CD14-positive monocyte (primary cell): ENCODE measurements around the gene ARHGAP15. TPM values are rescaled to one million over a fixed set of nuclear protein-coding genes. Genes with fewer than 3 reads are reported as not detected.
A peak's percentile ranks its signal among the peaks of the same experiment; 100 is the strongest.

Experiments
- DNase-seq, 3 donors: peaks; one replicate each; pipeline ENCODE4 v3.0.0-alpha.2; 2011 to 2022
- H2AFZ ChIP-seq: 2 replicates; pipeline ENCODE4 v1.6.0; 2012; ENCODE audit warnings: mild to moderate bottlenecking, low read depth, low read length, inconsistent platforms; ENCODE audit not compliant: insufficient read depth, poor library complexity, severe bottlenecking
- H3K27ac ChIP-seq, 2 donors: 1 replicate in 1 of 2; 2 replicates in 1 of 2; pipeline ENCODE4 v1.5.1; 2012 to 2013; ENCODE audit warnings: low read length in 2 of 2, control low read depth in 1 of 2, inconsistent platforms in 1 of 2, low read depth in 1 of 2, mild to moderate bottlenecking in 1 of 2
- H3K27me3 ChIP-seq, 2 donors: one replicate each; pipeline versions ENCODE4 v1.6.0 to v1.6.1; 2011 to 2013; ENCODE audit warnings: low read length in 2 of 2; ENCODE audit not compliant: control insufficient read depth in 2 of 2, insufficient read depth in 2 of 2
- H3K36me3 ChIP-seq, 2 donors: replicated peaks in 1 of 2; 1 replicate in 1 of 2; 2 replicates in 1 of 2; pipeline versions ENCODE4 v1.5.1 to v1.6.1; 2012 to 2013; ENCODE audit warnings: low read length in 2 of 2, control low read depth in 1 of 2, inconsistent platforms in 1 of 2, mild to moderate bottlenecking in 1 of 2; ENCODE audit not compliant: insufficient read depth in 2 of 2, control insufficient read depth in 1 of 2
- H3K4me1 ChIP-seq, 2 donors: 1 replicate in 1 of 2; 2 replicates in 1 of 2; pipeline versions ENCODE4 v1.5.1 to v1.6.1; 2012 to 2013; ENCODE audit warnings: low read length in 2 of 2, control low read depth in 1 of 2, inconsistent platforms in 1 of 2, mild to moderate bottlenecking in 1 of 2, moderate library complexity in 1 of 2; ENCODE audit not compliant: insufficient read depth in 2 of 2, control insufficient read depth in 1 of 2
- H3K4me2 ChIP-seq: replicated peaks from 2 replicates; pipeline ENCODE3; 2012; ENCODE audit warnings: low read length, moderate library complexity, mild to moderate bottlenecking; ENCODE audit not compliant: poor library complexity, severe bottlenecking; ENCODE audit errors: extremely low read depth
- H3K4me3 ChIP-seq, 3 experiments: fragments of 200-600 bp in 1 of 3; sonication (generic) in 1 of 3; replicated peaks in 1 of 3; 1 replicate in 2 of 3; 2 replicates in 1 of 3; pipeline ENCODE4 v1.5.1; 2011 to 2013; ENCODE audit warnings: low read length in 3 of 3, mild to moderate bottlenecking in 3 of 3, control low read depth in 2 of 3, low read depth in 2 of 3, inconsistent platforms in 1 of 3, moderate library complexity in 1 of 3
- H3K79me2 ChIP-seq: 2 replicates; pipeline ENCODE4 v1.6.0; 2012; ENCODE audit warnings: mild to moderate bottlenecking, control low read depth, inconsistent platforms, low read length, moderate library complexity; ENCODE audit not compliant: insufficient read depth
- H3K9ac ChIP-seq: 2 replicates; pipeline ENCODE4 v1.6.0; 2017; ENCODE audit warnings: low read length, mild to moderate bottlenecking; ENCODE audit not compliant: insufficient read depth, poor library complexity, severe bottlenecking
- H3K9me3 ChIP-seq, 2 donors: replicated peaks in 1 of 2; 1 replicate in 1 of 2; 2 replicates in 1 of 2; pipeline versions ENCODE4 v1.5.1 to v1.6.1; 2012 to 2013; ENCODE audit warnings: low read length in 2 of 2, control low read depth in 1 of 2; ENCODE audit not compliant: control insufficient read depth in 1 of 2, insufficient read depth in 1 of 2
- H4K20me1 ChIP-seq: 2 replicates; pipeline ENCODE4 v1.6.0; 2012; ENCODE audit warnings: mild to moderate bottlenecking, low read length, control low read depth, moderate library complexity; ENCODE audit not compliant: insufficient read depth
- H3K27ac Mint-ChIP-seq, 7 donors: one replicate each; pipeline ENCODE4 v1.8.0; 2020; ENCODE audit warnings: mild to moderate bottlenecking in 7 of 7, mixed read lengths in 7 of 7, moderate library complexity in 6 of 7, inconsistent platforms in 2 of 7
- H3K27me3 Mint-ChIP-seq, 3 donors: one replicate each; pipeline ENCODE4 v1.8.0; 2021 to 2022; ENCODE audit warnings: low read depth in 3 of 3, mild to moderate bottlenecking in 3 of 3, mixed read lengths in 3 of 3, moderate library complexity in 3 of 3, inconsistent platforms in 1 of 3
- H3K36me3 Mint-ChIP-seq, 2 donors: one replicate each; pipeline ENCODE4 v1.8.0; 2020; ENCODE audit warnings: mixed read lengths in 2 of 2, inconsistent platforms in 1 of 2, mild to moderate bottlenecking in 1 of 2
- H3K4me1 Mint-ChIP-seq: one replicate; pipeline ENCODE4 v1.8.0; 2020; ENCODE audit warnings: mild to moderate bottlenecking, mixed read lengths
- H3K4me3 Mint-ChIP-seq, 2 donors: one replicate each; pipeline ENCODE4 v1.8.0; 2020; ENCODE audit warnings: mild to moderate bottlenecking in 2 of 2, mixed read lengths in 2 of 2, moderate library complexity in 1 of 2
- H3K9me3 Mint-ChIP-seq, 7 donors: one replicate each; pipeline ENCODE4 v1.8.0; 2020 to 2022; ENCODE audit warnings: mixed read lengths in 7 of 7, mild to moderate bottlenecking in 6 of 7, moderate library complexity in 6 of 7, inconsistent platforms in 2 of 7
- WGBS: methylation state at CpG from one replicate; pipeline ENCODE4 v1.1.5; 2013; ENCODE audit warnings: missing lambda C conversion rate; ENCODE audit not compliant: insufficient coverage; 5-methylcytosine and 5-hydroxymethylcytosine counted together
- intact Hi-C, 2 donors: fragments of 100-400 bp; cut with micrococcal nuclease; formaldehyde crosslinking; loops; one replicate each; pipeline versions ENCODE4 v1.15.0 to v1.15.1; 2023
- polyA plus RNA-seq, 3 donors: library from polyadenylated mRNA; depleted of rRNA in 1 of 3; unstranded in 2 of 3; stranded (reverse) in 1 of 3; fragments of 300-500 nt in 2 of 3; fragments of >200 nt in 1 of 3; fragmentation: Illumina TruSeq in 2 of 3; gene quantifications; 1 replicate in 2 of 3; 2 replicates in 1 of 3; pipeline ENCODE4 v1.2.3, GENCODE V29; 2012 to 2021
- TF ChIP-seq, protein P1 (sequence below): fragments of 200-600 bp; IDR thresholded peaks from one replicate; pipeline ENCODE4 v1.8.0; 2022; ENCODE audit warnings: antibody characterized with exemption, mild to moderate bottlenecking

Gene ARHGAP15
- polyA plus RNA-seq, 3 donors, result 35.4 to 50.9 (median 50.7) TPM

DNA sequence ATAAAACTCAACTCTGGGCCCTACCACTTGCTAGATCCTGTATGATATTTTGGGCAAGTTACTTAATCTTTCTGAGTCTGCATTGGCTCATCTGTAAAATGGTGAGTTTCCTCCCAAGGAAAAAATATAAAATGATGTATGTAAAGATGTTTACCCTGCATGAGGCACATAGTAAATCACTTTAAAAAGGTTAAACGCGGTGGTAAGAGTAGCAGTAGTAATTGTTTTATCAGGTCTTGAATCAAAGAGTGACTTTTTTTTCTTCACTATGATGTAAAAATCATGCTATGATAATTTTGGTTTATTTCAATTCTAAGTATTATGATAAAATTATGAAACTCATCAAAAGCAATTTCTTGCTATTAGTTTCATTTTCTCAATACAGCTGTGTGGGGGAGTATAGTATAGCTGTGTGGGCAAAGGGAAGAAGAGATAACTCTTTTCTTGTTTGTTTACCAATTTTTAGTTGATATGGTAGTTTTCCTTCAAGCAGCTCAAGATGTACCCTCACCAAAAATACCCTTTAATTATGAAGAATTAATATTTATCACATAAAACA is 10.7 kb downstream of the ARHGAP15 start:
- Histone ChIP-seq H3K9ac (no peak overlapping the region), H2AFZ (no peak overlapping the region)

DNA sequence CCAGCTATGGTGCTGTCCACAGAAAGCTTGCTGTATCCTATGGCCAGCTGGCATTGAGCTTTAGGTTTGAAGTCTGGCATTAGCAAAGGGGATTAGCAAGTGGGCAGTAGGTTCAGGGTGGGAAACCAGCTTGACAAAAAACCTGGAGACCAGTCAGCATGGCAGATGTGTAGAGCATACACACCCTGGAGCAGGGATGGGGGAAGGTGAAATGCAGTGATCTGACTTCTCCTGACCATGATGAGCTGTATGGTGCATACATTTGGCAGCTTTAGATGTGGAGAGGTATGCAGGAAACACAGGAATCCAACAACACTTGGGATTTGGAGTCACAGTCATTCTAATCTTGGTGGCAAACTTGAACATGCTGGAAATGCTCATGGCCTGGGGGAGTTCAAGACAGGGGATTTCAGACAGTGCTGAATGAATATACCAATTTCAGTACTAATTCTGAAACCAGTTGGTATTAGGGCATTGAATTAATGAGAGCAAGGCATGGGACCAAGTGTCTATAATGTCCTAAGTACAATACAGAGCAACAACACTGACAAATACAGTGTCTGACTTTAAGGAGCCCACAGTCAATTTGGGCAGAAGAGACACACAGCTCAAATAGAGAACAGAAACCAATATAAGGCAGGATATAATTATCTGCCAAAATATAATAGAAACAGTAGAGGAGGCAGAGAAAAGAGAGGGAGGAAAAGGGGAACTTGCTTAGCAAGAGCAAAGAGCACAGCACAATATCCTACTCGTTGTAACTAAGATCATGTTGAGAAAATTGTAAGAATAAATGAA is 11.8 kb downstream of the ARHGAP15 start:
- TF ChIP-seq, protein P1, sequence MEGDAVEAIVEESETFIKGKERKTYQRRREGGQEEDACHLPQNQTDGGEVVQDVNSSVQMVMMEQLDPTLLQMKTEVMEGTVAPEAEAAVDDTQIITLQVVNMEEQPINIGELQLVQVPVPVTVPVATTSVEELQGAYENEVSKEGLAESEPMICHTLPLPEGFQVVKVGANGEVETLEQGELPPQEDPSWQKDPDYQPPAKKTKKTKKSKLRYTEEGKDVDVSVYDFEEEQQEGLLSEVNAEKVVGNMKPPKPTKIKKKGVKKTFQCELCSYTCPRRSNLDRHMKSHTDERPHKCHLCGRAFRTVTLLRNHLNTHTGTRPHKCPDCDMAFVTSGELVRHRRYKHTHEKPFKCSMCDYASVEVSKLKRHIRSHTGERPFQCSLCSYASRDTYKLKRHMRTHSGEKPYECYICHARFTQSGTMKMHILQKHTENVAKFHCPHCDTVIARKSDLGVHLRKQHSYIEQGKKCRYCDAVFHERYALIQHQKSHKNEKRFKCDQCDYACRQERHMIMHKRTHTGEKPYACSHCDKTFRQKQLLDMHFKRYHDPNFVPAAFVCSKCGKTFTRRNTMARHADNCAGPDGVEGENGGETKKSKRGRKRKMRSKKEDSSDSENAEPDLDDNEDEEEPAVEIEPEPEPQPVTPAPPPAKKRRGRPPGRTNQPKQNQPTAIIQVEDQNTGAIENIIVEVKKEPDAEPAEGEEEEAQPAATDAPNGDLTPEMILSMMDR, result no peak
- WGBS, result no CpG with 5 or more reads among the region's 1 CpG
- Histone ChIP-seq H3K79me2 (peaks cover 100% of the 10 kb centered on the region), H3K9ac (no peak overlapping the region), H4K20me1 (peaks cover 8% of the 10 kb centered on the region), H2AFZ (peak overlapping the region; percentile 27), H3K36me3 (no peaks in the 10 kb centered on the region), H3K4me1 (peaks cover 64 to 78% of the 10 kb centered on the region in 2 donors), H3K27me3 (no peaks in the 10 kb centered on the region), H3K4me2 (peak overlapping the region; percentile 53), H3K4me3 (peak overlapping the region in 2 of 3 experiments; percentile 44 to 53), H3K9me3 (no peaks in the 10 kb centered on the region), H3K27ac (peak overlapping the region; percentile 0 to 74)
- Mint-ChIP-seq H3K27ac (peak overlapping the region; percentile 82 to 92 (median 88)), H3K27me3 (no peaks in the 10 kb centered on the region), H3K9me3 (peaks cover 0 to under 1% (median 0%) of the 10 kb centered on the region in 7 donors), H3K36me3 (peaks cover 6 to 9% of the 10 kb centered on the region in 2 donors), H3K4me1 (peaks cover 82% of the 10 kb centered on the region), H3K4me3 (peak overlapping the region; percentile 58 to 77)
- intact Hi-C loops, result no loop called here
- peak in 2 of 3 donors; percentile 42 to 51 for DNase-seq

More for the DNA sequence above, 10.7 kb downstream of the ARHGAP15 start:
- Histone ChIP-seq H3K36me3 (no peaks in the 10 kb centered on the region), H3K9me3 (no peaks in the 10 kb centered on the region), H3K79me2 (peaks cover 100% of the 10 kb centered on the region), H4K20me1 (peaks cover 8% of the 10 kb centered on the region), H3K27me3 (no peaks in the 10 kb centered on the region), H3K4me1 (peaks cover 57 to 66% of the 10 kb centered on the region in 2 donors), H3K4me3 (peak overlapping the region in 1 of 3 experiments; percentile 35), H3K27ac (peak overlapping the region in 1 of 2 donors; percentile 74), H3K4me2 (peak overlapping the region; percentile 53)
- no peak for DNase-seq
- Mint-ChIP-seq H3K36me3 (peaks cover 8 to 16% of the 10 kb centered on the region in 2 donors), H3K27me3 (peaks cover 0 to 1% (median 0%) of the 10 kb centered on the region in 3 donors), H3K27ac (peak overlapping the region; percentile 4 to 92 (median 49)), H3K4me3 (peak overlapping the region; percentile 9 to 21), H3K4me1 (peaks cover 82% of the 10 kb centered on the region), H3K9me3 (peaks cover 0 to 3% (median 0%) of the 10 kb centered on the region in 7 donors)
- WGBS, result no CpG with 5 or more reads among the region's 2 CpGs
- TF ChIP-seq, protein P1, result no peak
- intact Hi-C loops, result no loop called here
